ENCODE results near the gene IL2RA.
"Not testable (repeated sequence)": the region's sequence is repeated elsewhere in the genome, so short reads cannot be mapped to it uniquely, and the experiment has no call there.

Gene IL2RA

GRCh38 chr10:6056411-6057135, 5.6 kb downstream of the IL2RA start:
- peak; percentile 2 for DNase-seq

GRCh38 chr10:6055929-6056328, 6.2 kb downstream of the IL2RA start:
- DNase-seq, result peak; percentile 2

- no peak for DNase-seq
Observed at GRCh38 chr10:6054884-6055283, 7.3 kb downstream of the IL2RA start.

- DNase-seq, result no peak
Observed at GRCh38 chr10:6053816-6054631, 8.1 kb downstream of the IL2RA start.

- DNase-seq, result no peak
Observed at GRCh38 chr10:6053303-6053702, 8.9 kb downstream of the IL2RA start.

GRCh38 chr10:6052247-6053221, 9.6 kb downstream of the IL2RA start:
- peak; percentile 88 for DNase-seq

- DNase-seq, result peak; percentile 92
Observed at GRCh38 chr10:6050801-6051445, 11.2 kb downstream of the IL2RA start.

GRCh38 chr10:6049031-6049400, 13.2 kb downstream of the IL2RA start:
- no peak for DNase-seq

- DNase-seq, result no peak
Observed at GRCh38 chr10:6048281-6049030, 13.7 kb downstream of the IL2RA start.

GRCh38 chr10:6047847-6048246, 14.3 kb downstream of the IL2RA start:
- DNase-seq, result no peak

- DNase-seq, result no peak
Observed at GRCh38 chr10:6046773-6047611, 15.2 kb downstream of the IL2RA start.

GRCh38 chr10:6045878-6046772, 16.0 kb downstream of the IL2RA start:
- no peak for DNase-seq

GRCh38 chr10:6045314-6045848, 16.8 kb downstream of the IL2RA start:
- peak; percentile 59 for DNase-seq

- DNase-seq, result no peak
Observed at GRCh38 chr10:6044751-6045313, 17.3 kb downstream of the IL2RA start.

- no peak for DNase-seq
Observed at GRCh38 chr10:6044060-6044459, 18.1 kb downstream of the IL2RA start.

- DNase-seq, result not testable (repeated sequence)
Observed at GRCh38 chr10:6043377-6043776, 18.8 kb downstream of the IL2RA start.

- DNase-seq, result no peak
Observed at GRCh38 chr10:6040205-6040604, 22.0 kb downstream of the IL2RA start.

- no peak for DNase-seq
Observed at GRCh38 chr10:6039711-6040110, 22.5 kb downstream of the IL2RA start.

GRCh38 chr10:6038071-6038631, 24.0 kb downstream of the IL2RA start:
- no peak for DNase-seq
